ENCODE measurements around the gene DHX15.
A peak's percentile ranks its signal among the peaks of the same experiment; 100 is the strongest.

The DHX15 gene

GRCh38 chr4:24584211-24584850, at the start of gene DHX15:
DHX15 (minus strand) TSS chr4:24584554; CDS start chr4:24584393, 161 bp downstream.
- peak; percentile 98 for DNase-seq (ENCODE audit: low spot score)

- no peak for DNase-seq (ENCODE audit: low spot score)
These were observed 47.7 kb upstream of the DHX15 start for GRCh38 chr4:24632011-24632410.

GRCh38 chr4:24630937-24631336, 46.6 kb upstream of the DHX15 start:
- no peak for DNase-seq (ENCODE audit: low spot score)

- no peak for DNase-seq (ENCODE audit: low spot score)
These were observed 40.7 kb upstream of the DHX15 start for GRCh38 chr4:24625091-24625490.

- no peak for DNase-seq (ENCODE audit: low spot score)
These were observed 40.0 kb upstream of the DHX15 start for GRCh38 chr4:24624381-24624780.

- DNase-seq (ENCODE audit: low spot score): no peak
These were observed 37.9 kb upstream of the DHX15 start for GRCh38 chr4:24622146-24622834.

GRCh38 chr4:24615977-24616376, 31.6 kb upstream of the DHX15 start:
- no peak for DNase-seq (ENCODE audit: low spot score)

GRCh38 chr4:24614881-24615280, 30.5 kb upstream of the DHX15 start:
- no peak for DNase-seq (ENCODE audit: low spot score)

- no peak for DNase-seq (ENCODE audit: low spot score)
These were observed 29.1 kb upstream of the DHX15 start for GRCh38 chr4:24613502-24613901.

GRCh38 chr4:24611575-24611974, 27.2 kb upstream of the DHX15 start:
- DNase-seq (ENCODE audit: low spot score): no peak

GRCh38 chr4:24607334-24607733, 23.0 kb upstream of the DHX15 start:
- DNase-seq (ENCODE audit: low spot score): no peak

- no peak for DNase-seq (ENCODE audit: low spot score)
These were observed 20.9 kb upstream of the DHX15 start for GRCh38 chr4:24605216-24605615.

GRCh38 chr4:24604558-24605214, 20.3 kb upstream of the DHX15 start:
- no peak for DNase-seq (ENCODE audit: low spot score)

- no peak for DNase-seq (ENCODE audit: low spot score)
These were observed 19.0 kb upstream of the DHX15 start for GRCh38 chr4:24603343-24603742.

GRCh38 chr4:24601121-24601520, 16.8 kb upstream of the DHX15 start:
- DNase-seq (ENCODE audit: low spot score): no peak

- no peak for DNase-seq (ENCODE audit: low spot score)
These were observed 14.9 kb upstream of the DHX15 start for GRCh38 chr4:24599275-24599674.

GRCh38 chr4:24598025-24598424, 13.7 kb upstream of the DHX15 start:
- no peak for DNase-seq (ENCODE audit: low spot score)

GRCh38 chr4:24595659-24596058, 11.3 kb upstream of the DHX15 start:
- DNase-seq (ENCODE audit: low spot score): no peak

- DNase-seq (ENCODE audit: low spot score): no peak
These were observed 10.5 kb upstream of the DHX15 start for GRCh38 chr4:24594887-24595286.

GRCh38 chr4:24589448-24589847, 5.1 kb upstream of the DHX15 start:
- no peak for DNase-seq (ENCODE audit: low spot score)

- no peak for DNase-seq (ENCODE audit: low spot score)
These were observed 4.0 kb upstream of the DHX15 start for GRCh38 chr4:24588216-24588954.

GRCh38 chr4:24583451-24584210, 723 bp downstream of the DHX15 start:
- peak; percentile 47 for DNase-seq (ENCODE audit: low spot score)
